Adrenal gland (tissue), 12 donors: ENCODE data around the gene PDK2. TPM values are rescaled to one million over a fixed set of nuclear protein-coding genes. Genes with fewer than 3 reads are reported as not detected.

Source experiments
- DNase-seq, 7 donors: peaks; one replicate each; pipeline ENCODE4 v3.0.0-alpha.2; 2019 to 2020
- H3K27ac ChIP-seq, 5 donors: fragments of 200-600 bp; sonication (generic) in 4 of 5; 1 replicate in 3 of 5; 2 replicates in 2 of 5; pipeline versions ENCODE4 v1.5.1 to v1.8.0; 2016 to 2020; ENCODE audit warnings: mild to moderate bottlenecking in 1 of 5
- H3K27me3 ChIP-seq: fragments of 200-600 bp; 2 replicates; pipeline ENCODE4 v1.8.0; 2021
- H3K36me3 ChIP-seq, 2 donors: fragments of 200-600 bp; replicated peaks in 1 of 2; 1 replicate in 1 of 2; 2 replicates in 1 of 2; pipeline versions ENCODE4 v1.5.1 to v1.8.0; 2018 to 2022
- H3K4me1 ChIP-seq, 2 donors: fragments of 200-600 bp; replicated peaks in 1 of 2; 1 replicate in 1 of 2; 2 replicates in 1 of 2; pipeline versions ENCODE4 v1.5.1 to v1.8.0; 2018 to 2021
- H3K4me3 ChIP-seq, 4 donors: fragments of 200-600 bp; sonication (generic) in 3 of 4; one replicate each; pipeline ENCODE4 v1.5.1; 2016 to 2018
- H3K9me3 ChIP-seq, 3 donors: fragments of 200-600 bp; sonication (generic) in 1 of 3; replicated peaks in 1 of 3; 1 replicate in 2 of 3; 2 replicates in 1 of 3; pipeline versions ENCODE4 v1.5.1 to v1.8.0; 2016 to 2021
- CTCF ChIP-seq, 6 experiments: fragments of 450-650 bp in 4 of 6; fragments of 200-600 bp in 2 of 6; sonication (generic) in 1 of 6; IDR thresholded peaks; 1 replicate in 5 of 6; 2 replicates in 1 of 6; pipeline versions ENCODE4 v1.5.1 to v1.8.0; 2016 to 2021; ENCODE audit warnings: antibody characterized with exemption in 6 of 6, mild to moderate bottlenecking in 2 of 6, moderate library complexity in 1 of 6
- POLR2A ChIP-seq, 2 donors: fragments of 450-650 bp; IDR thresholded peaks; one replicate each; pipeline ENCODE4 v1.6.1; 2017; ENCODE audit warnings: antibody characterized with exemption in 2 of 2, mild to moderate bottlenecking in 2 of 2, moderate library complexity in 1 of 2
- WGBS, 4 donors: extraction: QIAGEN DNeasy Blood & Tissue Kit in 2 of 4; methylation state at CpG; one replicate each; pipeline versions ENCODE4 v1.1.5 to v1.1.7; 2013 to 2017; 5-methylcytosine and 5-hydroxymethylcytosine counted together
- intact Hi-C, 2 donors: fragments of 100-400 bp; cut with DNase I; formaldehyde crosslinking; loops; one replicate each; pipeline versions ENCODE4 v1.14.1 to v1.15.0; 2022 to 2023
- polyA plus RNA-seq, 3 donors: library from polyadenylated mRNA; stranded (reverse); fragments of 200-250 nt in 2 of 3; fragments of 350-450 nt in 1 of 3; fragmentation: Illumina TruSeq in 1 of 3; extraction: RNeasy Lipid Tissue Mini Kit (QIAGEN cat#74804) in 1 of 3; gene quantifications; one replicate each; pipeline ENCODE4 v1.2.3, GENCODE V29; 2013 to 2014
- total RNA-seq, 9 donors: library from RNA; depleted of rRNA in 4 of 9; stranded (reverse); fragments of >200 nt in 4 of 9; fragments of 120-200 nt in 1 of 9; fragmentation: NEBNext Ultra II Directional in 1 of 9; extraction: Animal tissue kit (Norgen Biotek cat#: 25700) in 1 of 9; gene quantifications; one replicate each; pipeline versions ENCODE4 v1.1.0 to v1.2.4, GENCODE V29; 2013 to 2023
- donor health status: healthy with polysubstance abuse.
- donor health status: Bipolar disorder and iron deficiency.
- donor health status: DM: yes; HTN: yes; CAD: no.
- donor health status: DM: no; HTN: no; CAD: no.
- donor health status: DM: no; HTN: no; CAD: no.
- donor health status: DM: yes; HTN: yes; CAD: no.

PDK2 gene
- total and polyA plus RNA-seq, 12 donors: 28.4 to 225 (median 124) TPM

- Histone ChIP-seq H3K9me3 (no peaks in the 10 kb centered on the region), H3K27me3 (no peaks in the 10 kb centered on the region), H3K27ac (peak overlapping the region in 1 of 5 donors; percentile 14), H3K36me3 (peaks cover 0 to 72% of the 10 kb centered on the region in 2 donors), H3K4me1 (no peaks in the 10 kb centered on the region), H3K4me3 (no peak overlapping the region)
- peak in 2 of 7 donors; percentile 47 to 52 for DNase-seq
- intact Hi-C loops: no loop called here
- 82 to 90% (median 88%) methylated on average over 11 to 12 of the region's 12 CpGs for WGBS, 4 donors
- TF ChIP-seq CTCF (IDR thresholded peaks at IDR 0.05): peak in 4 of 6 experiments; percentile 30 to 51 (median 42)
- no peak for TF ChIP-seq POLR2A (IDR thresholded peaks at IDR 0.05)
Measured at GRCh38 chr17:50079334-50080095, 15.6 kb upstream of the PDK2 start.

GRCh38 chr17:50080096-50080480, 15.1 kb upstream of the PDK2 start:
- WGBS, 4 donors: 66 to 80% (median 74%) methylated on average over 10 to 11 of the region's 11 CpGs
- peaks cover 0 to 66% of the 10 kb centered on the region in 2 donors for H3K36me3 ChIP-seq
- intact Hi-C loops: no loop called here

DNA sequence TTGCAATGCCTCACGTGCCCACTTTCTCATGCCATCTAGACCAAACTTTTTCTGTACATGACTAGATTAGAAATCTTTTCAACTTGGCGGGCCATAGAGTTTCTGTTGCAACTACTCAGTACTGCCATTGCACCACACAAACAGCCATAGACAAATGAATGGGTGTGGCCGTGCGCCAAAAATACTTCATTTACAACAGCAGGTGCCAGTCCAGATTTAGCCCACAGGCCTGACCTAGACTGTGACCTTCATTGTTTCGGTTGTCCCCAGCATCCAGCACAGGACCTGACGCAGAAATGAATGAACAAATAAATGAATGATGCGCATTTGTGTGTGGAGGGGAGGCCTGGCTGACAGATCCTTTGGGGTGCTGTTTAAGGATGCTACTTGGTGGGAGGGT, 14.3 kb upstream of the PDK2 start:
- intact Hi-C loops: no loop called here
- Histone ChIP-seq H3K4me1 (no peaks in the 10 kb centered on the region), H3K4me3 (no peak overlapping the region), H3K9me3 (no peaks in the 10 kb centered on the region), H3K27me3 (no peaks in the 10 kb centered on the region), H3K36me3 (peaks cover 0 to 59% of the 10 kb centered on the region in 2 donors), H3K27ac (no peak overlapping the region)
- peak in 2 of 7 donors; percentile 59 to 68 for DNase-seq
- no peak for TF ChIP-seq CTCF (IDR thresholded peaks at IDR 0.05)
- TF ChIP-seq POLR2A (IDR thresholded peaks at IDR 0.05): no peak
- 67 to 81% (median 74%) methylated on average over 7 of the region's 7 CpGs for WGBS, 4 donors

More at GRCh38 chr17:50080096-50080480, 15.1 kb upstream of the PDK2 start:
- no peak for DNase-seq
- Histone ChIP-seq H3K27ac (peak overlapping the region in 1 of 5 donors; percentile 14), H3K27me3 (no peaks in the 10 kb centered on the region), H3K4me3 (no peak overlapping the region), H3K9me3 (no peaks in the 10 kb centered on the region), H3K4me1 (no peaks in the 10 kb centered on the region)
- no peak for TF ChIP-seq CTCF (IDR thresholded peaks at IDR 0.05)
- no peak for TF ChIP-seq POLR2A (IDR thresholded peaks at IDR 0.05)

DNA sequence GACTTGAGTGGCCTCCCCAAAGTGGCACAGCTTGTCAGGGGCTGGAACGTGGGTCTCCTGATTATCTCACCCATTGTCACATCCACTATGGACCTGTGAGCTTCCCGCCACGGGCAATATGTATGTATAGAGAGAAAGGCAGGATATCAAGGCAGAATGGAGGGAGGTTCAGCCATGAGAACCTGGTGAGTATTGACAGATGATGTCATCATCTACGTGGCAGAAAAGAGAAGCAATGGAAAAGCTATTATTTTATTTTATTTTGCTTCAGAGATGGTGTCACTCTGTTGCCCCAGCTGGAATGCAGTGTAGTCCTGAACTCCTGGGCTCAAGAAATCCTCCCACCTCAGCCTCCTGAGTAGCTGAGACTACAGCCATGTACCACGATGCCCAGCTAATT, 13.4 kb upstream of the PDK2 start:
- Histone ChIP-seq H3K4me1 (no peaks in the 10 kb centered on the region), H3K36me3 (peaks cover 0 to 49% of the 10 kb centered on the region in 2 donors), H3K9me3 (no peaks in the 10 kb centered on the region), H3K27me3 (no peaks in the 10 kb centered on the region), H3K27ac (no peak overlapping the region), H3K4me3 (no peak overlapping the region)
- intact Hi-C loops: no loop called here
- no peak for DNase-seq
- WGBS, 4 donors: 78 to 86% (median 82%) methylated on average over 5 of the region's 5 CpGs
- TF ChIP-seq CTCF (IDR thresholded peaks at IDR 0.05): no peak
- no peak for TF ChIP-seq POLR2A (IDR thresholded peaks at IDR 0.05)
